Measurements from ENCODE around the gene TTLL12. TPM values are rescaled to one million over a fixed set of nuclear protein-coding genes. Genes with fewer than 3 reads are reported as not detected.

TTLL12 gene
- total RNA-seq, 1 experiment from 2014 or later: 100 TPM

GRCh38 chr22:43187171-43188099, 501 bp upstream of the TTLL12 start:
- intact Hi-C loops (cut with micrococcal nuclease): no loop called here
- H2AFZ ChIP-seq (ENCODE audit: low read depth, low read length, poor library complexity, severe bottlenecking): peak overlapping the region; percentile 78
- ChIA-PET CTCF (interaction anchor here (0.7 to 1.4 kb wide), 9 partner anchors 9 to 240 kb away, joined by 3 to 11 read pairs (median 6); no protein-coding TSS in a partner anchor), POLR2A (interaction anchor here (0.9 to 1.4 kb wide), 7 partner anchors 9 to 572 kb away, joined by 3 to 9 read pairs (median 4); partner anchors contain the start of gene POLDIP3), RAD21 (ENCODE audit: low non-redundant PET in 1 of 2, low total read pairs in 2 of 2, uncharacterized antibody in 2 of 2, unreplicated experiment in 2 of 2) (interaction anchor here (0.6 to 1.2 kb wide), 2 partner anchors 9 to 41 kb away, joined by 4 to 5 read pairs; no protein-coding TSS in a partner anchor)
- no peaks in the 10 kb centered on the region for H3K27me3 ChIP-seq (ENCODE audit: insufficient read depth, low read length)
- H3K27ac ChIP-seq (ENCODE audit: low read depth, low read length): peak overlapping the region; percentile 64
- no TSS peak for BruUV-seq (replicated peaks)
- DNase-seq (ENCODE audit: low read depth, low spot score): peak; percentile 90
- ATAC-seq: peak; percentile 89
- H3K4me3 ChIP-seq (replicated peaks in 1 of 2; ENCODE audit: low read depth in 1 of 2, low read length in 2 of 2): peak overlapping the region; percentile 73 to 83
- H3K9me2 ChIP-seq (ENCODE audit: insufficient read depth): no peaks in the 10 kb centered on the region
- peak overlapping the region; percentile 80 for H3K9ac ChIP-seq (ENCODE audit: low read length)
- H3K79me2 ChIP-seq (ENCODE audit: insufficient read depth, low read length): peaks cover 42% of the 10 kb centered on the region
- TF ChIP-seq TCF7L2 (IDR thresholded peaks at IDR 0.05; ENCODE audit: borderline replicate concordance, extremely low read depth, insufficient read depth, insufficient read length) (peak; percentile 71), JUND (IDR thresholded peaks at IDR 0.05) (no peak), EZH2 (IDR thresholded peaks at IDR 0.05) (no peak), YY1 (IDR thresholded peaks at IDR 0.05; ENCODE audit: extremely low read depth, insufficient replicate concordance, low read depth, low read length) (peak; percentile 50), ZFX (IDR thresholded peaks at IDR 0.05) (peak; percentile 64), CTCF (IDR thresholded peaks at IDR 0.05 in 2 of 3, conservative IDR thresholded peaks at IDR 0.05 in 1 of 3; ENCODE audit: borderline replicate concordance in 1 of 3, insufficient read depth in 1 of 3, low read depth in 2 of 3, low read length in 2 of 3) (peak; percentile 32 to 65 (median 45); a peak in 5 of 6 replicates), CEBPB (IDR thresholded peaks at IDR 0.05; ENCODE audit: low read depth) (no peak), MAX (IDR thresholded peaks at IDR 0.05) (peak; percentile 77), SIN3A (IDR thresholded peaks at IDR 0.05; ENCODE audit: low read depth) (peak; percentile 88), ATF3 (IDR thresholded peaks at IDR 0.05) (no peak), SP1 (IDR thresholded peaks at IDR 0.05; ENCODE audit: low read depth) (peak; percentile 67), ELF1 (IDR thresholded peaks at IDR 0.05; ENCODE audit: borderline replicate concordance, low read depth) (no peak; the same call in 1 of the 2 replicates), EZH2phosphoT487 (IDR thresholded peaks at IDR 0.05; ENCODE audit: borderline replicate concordance) (no peak), POLR2A (IDR thresholded peaks at IDR 0.05; ENCODE audit: borderline replicate concordance, extremely low read depth, insufficient read depth, insufficient read length) (peak; percentile 95), POLR2AphosphoS5 (IDR thresholded peaks at IDR 0.05; ENCODE audit: low read depth, low read length) (peak; percentile 96), EGR1 (IDR thresholded peaks at IDR 0.05; ENCODE audit: low read depth) (peak; percentile 51; the same call in 1 of the 2 replicates), FOSL1 (IDR thresholded peaks at IDR 0.05; ENCODE audit: low read depth) (no peak), ZBTB33 (IDR thresholded peaks at IDR 0.05; ENCODE audit: extremely low read depth, insufficient replicate concordance, low read length) (peak; percentile 51), CBX3 (IDR thresholded peaks at IDR 0.05; ENCODE audit: low read depth) (peak; percentile 99), SRF (IDR thresholded peaks at IDR 0.05; ENCODE audit: low read depth) (no peak; the same call in 1 of the 2 replicates), RAD21 (IDR thresholded peaks at IDR 0.05; ENCODE audit: low read depth) (no peak; the same call in 1 of the 2 replicates)
- H3K9me3 ChIP-seq (ENCODE audit: control insufficient read depth in 1 of 2, insufficient read depth in 1 of 2, low read depth in 1 of 2, low read length in 2 of 2): no peaks in the 10 kb centered on the region
- peaks cover 9 to 36% of the 10 kb centered on the region in 2 experiments; a peak in 3 of 4 replicates for H3K4me1 ChIP-seq (ENCODE audit: control insufficient read depth in 1 of 2, insufficient read depth in 2 of 2, low read length in 2 of 2)
- peak overlapping the region; percentile 93 for H3K4me2 ChIP-seq (ENCODE audit: low read length)
- no peaks in the 10 kb centered on the region for H4K20me1 ChIP-seq (ENCODE audit: insufficient read depth)
- peaks cover 0 to 10% of the 10 kb centered on the region in 2 experiments; a peak in 2 of 4 replicates for H3K36me3 ChIP-seq (ENCODE audit: control insufficient read depth in 1 of 2, insufficient read depth in 2 of 2, low read length in 2 of 2)

Data from HCT116 (cell line).